ENCODE measurements around the gene MEGF11. TPM values are rescaled to one million over a fixed set of nuclear protein-coding genes. Genes with fewer than 3 reads are reported as not detected.

Gene MEGF11
- total RNA-seq, 1 donor from 2014 or later = 0.60 TPM

- H3K27ac Mint-ChIP-seq = peak overlapping the region; percentile 49
- no peak for DNase-seq (ENCODE audit: low spot score, unreplicated experiment)
- no peak overlapping the region for H3K4me3 Mint-ChIP-seq (ENCODE audit: low read depth)
- peaks cover 30% of the 10 kb centered on the region for H3K36me3 Mint-ChIP-seq (ENCODE audit: insufficient read depth)
- no peaks in the 10 kb centered on the region for H3K9me3 Mint-ChIP-seq (ENCODE audit: low read depth)
- H3K4me1 Mint-ChIP-seq (ENCODE audit: low read depth) = peaks cover 6% of the 10 kb centered on the region
- no peaks in the 10 kb centered on the region for H3K27me3 Mint-ChIP-seq
- TF ChIP-seq CTCF (IDR thresholded peaks at IDR 0.05; ENCODE audit: unreplicated experiment) = no peak
Measured at GRCh38 chr15:65884511-65884910, 369.0 kb downstream of the MEGF11 start.

- peaks cover 32% of the 10 kb centered on the region for H3K36me3 Mint-ChIP-seq (ENCODE audit: insufficient read depth)
Measured at GRCh38 chr15:65883571-65883970, 370.0 kb downstream of the MEGF11 start.

DNA sequence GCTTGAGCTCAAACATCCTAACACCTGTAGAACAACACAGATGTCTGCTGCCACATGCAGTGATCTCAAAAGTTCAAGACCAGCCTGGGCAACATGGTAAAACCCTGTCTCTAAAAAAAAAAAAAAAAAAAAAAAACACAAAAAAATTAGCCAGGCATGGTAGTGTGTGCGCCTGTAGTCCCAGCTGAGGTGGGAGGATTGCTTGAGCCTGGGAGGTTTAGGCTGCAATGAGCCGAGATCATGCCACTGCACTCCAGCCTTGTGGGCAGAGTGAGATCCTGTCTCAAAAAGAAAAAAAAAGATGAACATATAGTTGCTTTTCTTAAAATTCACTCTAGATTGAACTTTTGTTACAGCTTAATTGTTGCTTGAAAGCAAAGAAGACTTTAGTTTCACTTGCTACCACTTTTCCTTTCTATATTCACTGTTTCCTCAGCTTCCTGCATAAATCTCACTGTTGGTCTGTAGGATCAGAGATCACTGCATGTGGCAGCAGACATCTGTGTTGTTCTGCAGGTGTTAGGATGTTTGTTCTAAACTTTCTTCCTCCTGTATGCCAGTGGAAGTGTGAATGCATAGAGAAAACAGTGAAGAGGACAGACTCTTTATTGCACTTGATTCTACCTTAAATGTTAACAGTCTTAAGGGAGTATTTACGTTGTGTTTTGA, 371.6 kb downstream of the MEGF11 start:
- Mint-ChIP-seq H3K27me3 (no peaks in the 10 kb centered on the region), H3K4me3 (ENCODE audit: low read depth) (no peak overlapping the region), H3K27ac (no peak overlapping the region), H3K9me3 (ENCODE audit: low read depth) (no peaks in the 10 kb centered on the region), H3K4me1 (ENCODE audit: low read depth) (peaks cover 6% of the 10 kb centered on the region), H3K36me3 (ENCODE audit: insufficient read depth) (peaks cover 32% of the 10 kb centered on the region)
- no peak for TF ChIP-seq CTCF (IDR thresholded peaks at IDR 0.05; ENCODE audit: unreplicated experiment)
- no peak for DNase-seq (ENCODE audit: low spot score, unreplicated experiment)

More at GRCh38 chr15:65883571-65883970, 370.0 kb downstream of the MEGF11 start:
- H3K27ac Mint-ChIP-seq = peak overlapping the region; percentile 51
- no peaks in the 10 kb centered on the region for H3K9me3 Mint-ChIP-seq (ENCODE audit: low read depth)
- peaks cover 6% of the 10 kb centered on the region for H3K4me1 Mint-ChIP-seq (ENCODE audit: low read depth)
- no peaks in the 10 kb centered on the region for H3K27me3 Mint-ChIP-seq
- no peak for DNase-seq (ENCODE audit: low spot score, unreplicated experiment)
- TF ChIP-seq CTCF (IDR thresholded peaks at IDR 0.05; ENCODE audit: unreplicated experiment) = no peak
- no peak overlapping the region for H3K4me3 Mint-ChIP-seq (ENCODE audit: low read depth)

GRCh38 chr15:65877749-65878148, 375.8 kb downstream of the MEGF11 start:
- Mint-ChIP-seq H3K4me1 (ENCODE audit: low read depth) (peaks cover 10% of the 10 kb centered on the region), H3K9me3 (ENCODE audit: low read depth) (no peaks in the 10 kb centered on the region), H3K27ac (no peak overlapping the region), H3K36me3 (ENCODE audit: insufficient read depth) (peaks cover 15% of the 10 kb centered on the region), H3K27me3 (no peaks in the 10 kb centered on the region), H3K4me3 (ENCODE audit: low read depth) (no peak overlapping the region)
- no peak for DNase-seq (ENCODE audit: low spot score, unreplicated experiment)
- TF ChIP-seq CTCF (IDR thresholded peaks at IDR 0.05; ENCODE audit: unreplicated experiment) = no peak

DNA sequence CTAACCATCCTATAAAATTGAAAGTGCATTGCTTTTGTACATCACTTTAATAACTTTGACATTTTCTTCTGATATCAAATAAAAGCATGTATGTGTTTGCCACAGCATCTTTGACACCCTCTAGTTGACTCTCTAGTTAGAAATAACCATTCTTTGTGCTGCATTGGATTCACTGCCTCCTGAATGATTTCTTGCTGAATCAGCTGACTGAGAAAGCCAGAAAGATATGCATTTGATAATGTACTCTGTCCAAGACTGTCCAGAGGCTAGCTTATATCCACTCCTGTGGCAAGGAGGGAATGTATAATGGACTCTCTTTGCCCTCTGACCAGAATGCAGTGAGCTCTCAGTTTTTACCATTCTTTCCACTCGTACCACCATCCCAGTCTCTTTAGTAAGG, 378.1 kb downstream of the MEGF11 start:
- Mint-ChIP-seq H3K4me1 (ENCODE audit: low read depth) (peaks cover 18% of the 10 kb centered on the region), H3K4me3 (ENCODE audit: low read depth) (no peak overlapping the region), H3K27ac (peak overlapping the region; percentile 53), H3K27me3 (no peaks in the 10 kb centered on the region), H3K36me3 (ENCODE audit: insufficient read depth) (peaks cover 16% of the 10 kb centered on the region), H3K9me3 (ENCODE audit: low read depth) (no peaks in the 10 kb centered on the region)
- TF ChIP-seq CTCF (IDR thresholded peaks at IDR 0.05; ENCODE audit: unreplicated experiment) = no peak
- DNase-seq (ENCODE audit: low spot score, unreplicated experiment) = no peak
